IMR-90 (cell line): ENCODE data around the gene HPGDS. TPM values are rescaled to one million over a fixed set of nuclear protein-coding genes. Genes with fewer than 3 reads are reported as not detected.

Experiments
- ATAC-seq: fragments of 200-7000 bp; cut with Tn5 transposase; 2 replicates; pipeline ENCODE4 v1.9.1; 2020; ENCODE audit warnings: low read depth, mild to moderate bottlenecking, moderate library complexity
- BruUV-seq: library from RNA; stranded (reverse); fragments of 400-500 nt; replicated peaks from 2 replicates; lab custom pipeline; 2021; lab: Mats Ljungman, UMichigan
- CTCF ChIA-PET: fragments of 300-600 bp; formaldehyde crosslinking; extraction: SDS; loops from one replicate; lab custom pipeline; 2021; ENCODE audit warnings: antibody characterized with exemption; lab: Yijun Ruan, JAX
- POLR2A ChIA-PET: fragments of 300-600 bp; sonication (Branson Sonifier 250); formaldehyde crosslinking; loops from one replicate; lab custom pipeline; 2022; ENCODE audit warnings: antibody characterized with exemption; ENCODE audit not compliant: unreplicated experiment; lab: Charles Lee
- DNase-seq: peaks from one replicate; pipeline ENCODE4 v3.0.0; 2013
- H2AFZ ChIP-seq: replicated peaks from 2 replicates; pipeline ENCODE3; 2013; ENCODE audit warnings: low read length, mild to moderate bottlenecking; ENCODE audit not compliant: poor library complexity
- H2AK5ac ChIP-seq: 2 replicates; pipeline ENCODE4 v1.6.1; 2013; ENCODE audit warnings: low read depth, low read length, inconsistent platforms
- H2AK9ac ChIP-seq: replicated peaks from 2 replicates; pipeline ENCODE3; 2013; ENCODE audit warnings: mild to moderate bottlenecking, low read depth, low read length, moderate library complexity; ENCODE audit not compliant: poor library complexity
- H2BK120ac ChIP-seq: 2 replicates; pipeline ENCODE4 v1.6.1; 2013; ENCODE audit warnings: low read depth, low read length, inconsistent platforms
- H2BK15ac ChIP-seq: 3 replicates; pipeline ENCODE4 v1.6.1; 2013; ENCODE audit warnings: low read depth, low read length, inconsistent platforms
- H2BK20ac ChIP-seq: 2 replicates; pipeline ENCODE4 v1.6.1; 2013; ENCODE audit warnings: low read depth, mild to moderate bottlenecking, inconsistent platforms, low read length, moderate library complexity
- H2BK5ac ChIP-seq: 2 replicates; pipeline ENCODE4 v1.6.1; 2013; ENCODE audit warnings: mild to moderate bottlenecking, low read depth, low read length, inconsistent platforms; ENCODE audit not compliant: poor library complexity, severe bottlenecking
- H3K14ac ChIP-seq: replicated peaks from 2 replicates; pipeline ENCODE4 v1.6.1; 2013; ENCODE audit warnings: low read depth, low read length, inconsistent platforms
- H3K18ac ChIP-seq: 2 replicates; pipeline ENCODE4 v1.6.1; 2013; ENCODE audit warnings: low read depth, low read length, control low read depth
- H3K23ac ChIP-seq: 2 replicates; pipeline ENCODE4 v1.6.1; 2013; ENCODE audit warnings: low read depth, low read length, inconsistent platforms
- H3K27ac ChIP-seq: 2 replicates; pipeline ENCODE4 v1.5.1; 2013; ENCODE audit warnings: mild to moderate bottlenecking, control low read depth, low read length; ENCODE audit not compliant: insufficient read depth
- H3K27me3 ChIP-seq: 2 replicates; pipeline ENCODE4 v1.6.1; 2013; ENCODE audit warnings: low read length; ENCODE audit not compliant: control insufficient read depth, insufficient read depth
- H3K36me3 ChIP-seq: 2 replicates; pipeline ENCODE4 v1.6.1; 2013; ENCODE audit warnings: low read length, mixed read lengths; ENCODE audit not compliant: control insufficient read depth, insufficient read depth
- H3K4ac ChIP-seq: 2 replicates; pipeline ENCODE4 v1.6.1; 2013; ENCODE audit warnings: low read depth, low read length, inconsistent platforms
- H3K4me1 ChIP-seq: 2 replicates; pipeline ENCODE4 v1.6.1; 2013; ENCODE audit warnings: low read length, mixed read lengths; ENCODE audit not compliant: control insufficient read depth, insufficient read depth
- H3K4me2 ChIP-seq: 2 replicates; pipeline ENCODE4 v1.6.1; 2013; ENCODE audit warnings: low read depth, mild to moderate bottlenecking, control low read depth, low read length, moderate library complexity
- H3K4me3 ChIP-seq: 2 replicates; pipeline ENCODE4 v1.5.1; 2013; ENCODE audit warnings: low read depth, mild to moderate bottlenecking, control low read depth, low read length, moderate library complexity; ENCODE audit not compliant: insufficient read depth
- H3K56ac ChIP-seq: 2 replicates; pipeline ENCODE4 v1.6.1; 2013; ENCODE audit warnings: low read length, inconsistent platforms; ENCODE audit not compliant: insufficient read depth; ENCODE audit errors: extremely low read depth
- H3K79me1 ChIP-seq, 2 experiments: 2 replicates each; pipeline ENCODE4 v1.6.1; 2013; ENCODE audit warnings: low read length in 2 of 2, inconsistent platforms in 1 of 2, low read depth in 1 of 2
- H3K9ac ChIP-seq: 2 replicates; pipeline ENCODE4 v1.6.1; 2013; ENCODE audit warnings: low read depth, low read length, control low read depth
- H3K9me1 ChIP-seq: 2 replicates; pipeline ENCODE4 v1.6.1; 2013; ENCODE audit warnings: low read length, inconsistent platforms; ENCODE audit not compliant: insufficient read depth
- H3K9me3 ChIP-seq: 2 replicates; pipeline ENCODE4 v1.6.1; 2013; ENCODE audit warnings: low read length; ENCODE audit not compliant: control insufficient read depth, insufficient read depth
- H4K20me1 ChIP-seq: 2 replicates; pipeline ENCODE4 v1.6.1; 2013; ENCODE audit warnings: low read length, inconsistent platforms; ENCODE audit not compliant: insufficient read depth
- H4K5ac ChIP-seq: 2 replicates; pipeline ENCODE4 v1.6.1; 2013; ENCODE audit warnings: mild to moderate bottlenecking, low read depth, low read length, control low read depth
- H4K8ac ChIP-seq, 2 experiments: 2 replicates each; pipeline ENCODE4 v1.6.1; 2013; ENCODE audit warnings: low read depth in 2 of 2, low read length in 2 of 2, control low read depth in 1 of 2, inconsistent platforms in 1 of 2
- H4K91ac ChIP-seq: 2 replicates; pipeline ENCODE4 v1.6.1; 2013; ENCODE audit warnings: low read depth, low read length, inconsistent platforms; ENCODE audit not compliant: insufficient read depth
- CHD1 ChIP-seq: IDR thresholded peaks from 2 replicates; pipeline ENCODE4 v1.6.1; 2012; ENCODE audit warnings: low read depth, low read length, improper control_type of control experiment
- CTCF ChIP-seq: conservative IDR thresholded peaks from 2 replicates; pipeline ENCODE4 v1.5.1; 2012; ENCODE audit warnings: mild to moderate bottlenecking, low read depth, low read length, improper control_type of control experiment
- ELK1 ChIP-seq: fragments of 150-350 bp; IDR thresholded peaks from 2 replicates; pipeline ENCODE4 v1.6.1; 2016; ENCODE audit warnings: low read depth, mild to moderate bottlenecking, low read length, moderate library complexity, borderline replicate concordance
- MAZ ChIP-seq: IDR thresholded peaks from 2 replicates; pipeline ENCODE4 v1.6.1; 2012; ENCODE audit warnings: low read depth, mild to moderate bottlenecking, low read length, improper control_type of control experiment, moderate library complexity, borderline replicate concordance
- POLR2A ChIP-seq: IDR thresholded peaks from 2 replicates; pipeline ENCODE4 v1.6.1; 2012; ENCODE audit warnings: mild to moderate bottlenecking, low read depth, low read length
- RAD21 ChIP-seq: IDR thresholded peaks from 2 replicates; pipeline ENCODE4 v1.6.1; 2012; ENCODE audit warnings: low read length, improper control_type of control experiment
- WGBS, 2 experiments: methylation state at CpG; one replicate each; pipeline versions ENCODE4 v1.1.5 to v1.1.7; 2013; ENCODE audit warnings: missing lambda C conversion rate in 2 of 2; ENCODE audit not compliant: insufficient read length in 1 of 2; ENCODE audit errors: extremely low coverage in 2 of 2; 5-methylcytosine and 5-hydroxymethylcytosine counted together
- dilution Hi-C: fragments of 300-500 bp; cut with HindIII; formaldehyde crosslinking; loops from one replicate; pipeline ENCODE4 v1.14.3; 2018; ENCODE audit warnings: low sequenced_read_pairs; ENCODE audit not compliant: unreplicated experiment
- in situ Hi-C: fragments of 300-500 bp; cut with MboI; formaldehyde crosslinking; loops from 3 replicates; pipeline ENCODE4 v1.14.3; 2019; ENCODE audit warnings: low sequenced_read_pairs, inconsistent platforms, mixed read lengths
- intact Hi-C: fragments of 100-400 bp; cut with micrococcal nuclease; formaldehyde crosslinking; loops from 2 replicates; pipeline ENCODE4 v1.10.0; 2022
- polyA plus RNA-seq, 3 experiments: library from polyadenylated mRNA; depleted of rRNA; stranded (reverse); fragments of >200 nt; gene quantifications; 2 replicates each; pipeline ENCODE4 v1.2.3, GENCODE V29; 2012; ENCODE audit warnings: low replicate concordance in 1 of 3
- total RNA-seq: library from RNA; depleted of rRNA; stranded (reverse); fragments of >200 nt; gene quantifications from 2 replicates; pipeline ENCODE4 v1.2.3, GENCODE V29; 2012

Gene HPGDS
- total and polyA plus RNA-seq, 2 of the 4 experiments (the other 2 are of a cell fraction): not detected

- CTCF ChIA-PET: no interaction called here
- BruUV-seq: no TSS peak
- POLR2A ChIA-PET: no interaction called here
- in situ Hi-C loops: no loop called here
- no peak overlapping the region for H3K23ac ChIP-seq
- TF ChIP-seq MAZ: no peak
- TF ChIP-seq ELK1: no peak
- TF ChIP-seq CHD1: no peak
- TF ChIP-seq POLR2A: no peak
- TF ChIP-seq RAD21: no peak
- TF ChIP-seq CTCF: no peak
- dilution Hi-C loops: no loop called here
- no peak overlapping the region for H3K4ac ChIP-seq
- H4K20me1 ChIP-seq: no peaks in the 10 kb centered on the region
- no peak overlapping the region for H3K27ac ChIP-seq
- H3K9me3 ChIP-seq: no peaks in the 10 kb centered on the region
- H3K36me3 ChIP-seq: no peaks in the 10 kb centered on the region
- H2BK5ac ChIP-seq: no peak overlapping the region
- no peak overlapping the region for H4K5ac ChIP-seq
- H3K79me1 ChIP-seq: no peaks in the 10 kb centered on the region
- H2AFZ ChIP-seq: no peak overlapping the region
- H3K14ac ChIP-seq: no peak overlapping the region
- no peak overlapping the region for H2BK15ac ChIP-seq
- H3K9ac ChIP-seq: no peak overlapping the region
- H3K18ac ChIP-seq: no peak overlapping the region
- H3K4me3 ChIP-seq: no peak overlapping the region
- H2BK20ac ChIP-seq: no peak overlapping the region
- intact Hi-C loops: no loop called here
- no peak overlapping the region for H3K56ac ChIP-seq
- no peak overlapping the region for H2AK5ac ChIP-seq
- no CpG with 5 or more reads among the region's 4 CpGs for WGBS, 2 experiments
- no peak for DNase-seq
- no peaks in the 10 kb centered on the region; the same call in 1 of the 2 replicates for H3K27me3 ChIP-seq
- no peak overlapping the region for H4K91ac ChIP-seq
- no peak overlapping the region for H4K8ac ChIP-seq
- H3K4me2 ChIP-seq: no peak overlapping the region
- no peak overlapping the region for H2AK9ac ChIP-seq
- no peaks in the 10 kb centered on the region for H3K4me1 ChIP-seq
- H2BK120ac ChIP-seq: no peak overlapping the region
- no peak for ATAC-seq
- no peaks in the 10 kb centered on the region for H3K9me1 ChIP-seq
Observed at GRCh38 chr4:94338681-94339351, 3.8 kb downstream of the HPGDS start.
